Suppressor macrophage (primary cell): ENCODE data around the gene KCND2.
A peak's percentile ranks its signal among the peaks of the same experiment; 100 is the strongest.
"Not testable (repeated sequence)": the region's sequence is repeated elsewhere in the genome, so short reads cannot be mapped to it uniquely, and the experiment has no call there.

Source experiments
- DNase-seq, 4 experiments: peaks; one replicate each; pipeline ENCODE4 v3.0.0-alpha.2; 2020 to 2022

Gene KCND2

GRCh38 chr7:120502132-120502531, 229.2 kb downstream of the KCND2 start:
- no peak for DNase-seq

- DNase-seq = no peak
These were observed 229.8 kb downstream of the KCND2 start for GRCh38 chr7:120502825-120503224.

DNA sequence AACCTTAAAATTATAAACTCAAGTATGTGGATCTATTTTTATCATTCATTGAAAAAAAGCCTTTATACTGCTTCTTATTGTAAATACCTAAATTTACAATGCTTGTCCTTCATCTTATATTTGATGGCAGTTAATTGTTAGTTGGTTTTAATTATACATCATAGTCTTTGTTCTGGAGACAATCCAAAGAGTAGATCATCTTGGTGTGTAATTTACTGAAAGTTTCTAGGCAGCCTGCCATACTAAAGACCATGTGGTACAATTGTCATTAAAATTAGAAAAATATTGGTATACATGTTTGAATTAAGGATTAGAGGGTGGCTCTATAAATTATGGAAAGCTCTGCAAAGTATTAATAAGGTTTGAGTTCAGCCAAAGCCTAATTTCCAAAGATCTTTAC, 231.4 kb downstream of the KCND2 start:
- no peak for DNase-seq

GRCh38 chr7:120505770-120506169, 232.8 kb downstream of the KCND2 start:
- no peak for DNase-seq

DNA sequence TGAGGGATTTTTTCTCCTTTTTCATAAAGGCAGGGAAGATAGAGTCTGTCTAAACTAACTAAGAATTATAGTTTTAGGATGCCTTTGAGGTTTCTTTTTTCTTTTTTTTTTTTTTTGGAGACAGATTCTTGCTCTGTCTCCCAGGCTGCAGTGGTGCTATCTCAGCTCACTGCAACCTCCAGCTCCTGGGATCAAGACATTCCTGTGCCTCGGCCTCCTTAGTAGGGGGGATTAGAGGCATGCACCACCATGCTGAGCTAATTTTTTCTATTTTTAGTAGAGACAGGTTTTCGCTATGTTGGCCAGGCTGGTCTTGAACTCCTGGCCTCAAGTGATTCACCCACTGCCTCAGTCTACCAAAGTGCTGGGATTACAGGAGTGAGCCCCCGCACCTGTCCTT, 239.7 kb downstream of the KCND2 start:
- no peak for DNase-seq

DNA sequence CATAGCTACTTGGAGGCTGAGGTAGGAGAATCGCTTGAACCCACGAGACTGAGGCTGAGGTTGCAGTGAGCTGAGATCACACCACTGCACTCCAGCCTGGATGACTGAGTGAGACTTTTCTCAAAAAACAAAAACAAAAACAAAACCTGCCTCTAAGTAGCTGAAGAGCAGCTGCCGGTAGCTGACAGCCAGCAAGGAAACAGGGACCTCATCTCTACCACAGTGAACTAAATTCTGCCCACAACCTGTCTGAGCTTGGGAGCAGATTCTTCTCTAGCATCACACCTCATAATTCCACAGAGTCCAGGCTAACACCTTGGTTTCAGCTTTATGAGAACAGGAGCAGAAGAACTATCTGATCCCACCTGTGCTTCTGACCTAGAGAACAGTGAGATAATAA, 246.2 kb downstream of the KCND2 start:
- DNase-seq = no peak

DNA sequence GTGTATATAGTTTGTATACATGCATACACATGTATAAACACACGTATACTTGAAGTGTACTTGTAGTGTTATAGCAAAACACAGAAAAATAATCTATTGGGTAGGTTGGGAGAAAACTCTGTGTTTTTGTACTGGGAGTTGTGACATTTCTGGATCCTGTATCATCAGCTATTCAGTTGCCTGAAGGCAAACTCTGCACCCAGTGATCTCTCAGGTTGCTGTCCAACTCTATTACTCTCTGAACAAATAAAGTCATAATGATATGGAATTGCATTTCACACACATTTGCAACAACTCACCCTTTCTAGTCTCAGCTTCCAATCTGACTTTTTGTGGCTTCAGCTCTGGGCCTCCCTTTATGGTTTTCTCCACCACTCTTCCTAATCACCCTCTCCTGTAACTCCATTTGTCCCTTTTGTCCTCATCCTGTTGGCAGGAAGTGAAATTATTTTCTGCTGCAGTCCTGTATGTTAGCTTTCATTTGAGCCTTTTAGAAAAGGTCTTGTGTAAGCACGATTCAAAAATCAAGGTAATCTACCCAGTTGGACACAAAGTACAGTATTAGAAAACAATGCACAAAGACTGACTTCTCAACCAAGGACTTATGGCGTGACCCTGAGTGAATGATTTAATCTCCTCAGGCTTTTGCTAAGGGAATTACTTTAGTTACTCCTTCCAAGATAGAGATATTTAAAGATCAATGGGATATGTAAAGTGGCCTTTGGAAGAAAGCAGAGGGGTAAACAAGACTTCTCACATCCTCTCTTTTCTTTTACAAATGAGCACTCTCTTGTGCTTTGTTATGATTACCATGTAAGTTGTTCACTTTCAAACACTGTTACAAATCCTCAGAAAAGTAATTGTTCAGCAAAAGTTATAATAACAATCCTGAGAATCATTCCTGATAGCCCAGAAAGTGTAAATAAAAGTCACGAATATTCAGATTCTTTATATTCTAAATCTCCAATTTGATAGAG, 249.1 kb downstream of the KCND2 start:
- DNase-seq = no peak

- no peak for DNase-seq
These were observed 251.0 kb downstream of the KCND2 start for GRCh38 chr7:120523985-120524384.

GRCh38 chr7:120526902-120527509, 254.0 kb downstream of the KCND2 start:
- no peak for DNase-seq

- no peak for DNase-seq
These were observed 256.8 kb downstream of the KCND2 start for GRCh38 chr7:120529736-120530135.

DNA sequence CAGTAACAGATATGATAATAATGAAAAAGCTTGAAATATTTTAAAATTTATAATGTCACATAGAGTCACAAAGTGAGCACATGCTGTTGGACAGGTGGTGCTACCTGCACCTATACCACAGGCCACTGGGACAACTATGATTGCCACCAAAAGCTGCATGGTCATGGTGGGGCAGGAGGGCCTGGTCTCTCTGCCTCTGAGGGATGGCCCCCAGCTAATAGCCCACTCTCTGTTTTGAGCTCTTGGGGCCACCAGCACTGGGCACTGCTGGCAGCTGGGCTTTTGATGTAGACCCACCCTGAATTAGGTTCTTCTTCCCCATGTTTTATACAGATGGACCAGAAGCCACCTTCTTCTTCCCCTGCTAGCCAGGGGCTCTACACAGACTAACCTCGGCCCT, 265.4 kb downstream of the KCND2 start:
- no peak for DNase-seq

DNA sequence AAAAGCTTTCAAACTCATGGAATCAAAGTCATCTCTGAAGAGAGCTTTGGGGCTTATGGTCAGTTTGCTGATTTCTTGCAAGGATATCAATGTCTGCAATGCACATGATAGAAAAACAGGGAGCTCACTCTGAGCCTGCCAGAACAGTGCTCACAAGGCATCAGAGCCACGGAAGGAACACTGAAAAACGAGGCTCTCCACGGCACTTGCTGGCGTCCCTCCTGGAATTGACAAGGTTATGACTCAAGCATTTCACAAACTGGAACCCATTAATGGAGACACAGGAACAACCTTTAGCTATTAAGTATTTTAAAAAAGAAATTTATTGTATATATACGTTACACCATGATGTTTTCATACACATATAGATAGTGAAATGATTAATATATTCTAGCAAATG, 266.3 kb downstream of the KCND2 start:
- DNase-seq = no peak

DNA sequence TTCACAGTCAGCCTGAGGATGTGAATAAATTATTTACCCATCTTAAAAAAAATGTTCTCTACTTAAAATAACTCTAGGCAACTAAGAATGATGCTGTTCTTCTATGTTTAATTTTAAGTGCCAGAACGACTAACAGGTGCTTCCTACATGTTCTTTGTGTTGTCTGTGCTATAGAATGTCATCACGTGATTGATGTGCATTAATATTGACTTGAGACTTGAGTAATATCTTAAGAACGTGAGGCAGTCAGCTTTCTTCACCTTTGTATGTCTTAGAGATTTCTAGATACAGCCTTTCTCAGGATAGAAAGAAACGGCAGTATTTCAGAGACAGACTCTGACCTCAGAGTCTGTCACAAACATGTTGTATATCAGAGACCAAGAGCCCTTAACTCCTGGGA, 274.6 kb downstream of the KCND2 start:
- DNase-seq = no peak

GRCh38 chr7:120550494-120551048, 277.6 kb downstream of the KCND2 start:
- no peak for DNase-seq

DNA sequence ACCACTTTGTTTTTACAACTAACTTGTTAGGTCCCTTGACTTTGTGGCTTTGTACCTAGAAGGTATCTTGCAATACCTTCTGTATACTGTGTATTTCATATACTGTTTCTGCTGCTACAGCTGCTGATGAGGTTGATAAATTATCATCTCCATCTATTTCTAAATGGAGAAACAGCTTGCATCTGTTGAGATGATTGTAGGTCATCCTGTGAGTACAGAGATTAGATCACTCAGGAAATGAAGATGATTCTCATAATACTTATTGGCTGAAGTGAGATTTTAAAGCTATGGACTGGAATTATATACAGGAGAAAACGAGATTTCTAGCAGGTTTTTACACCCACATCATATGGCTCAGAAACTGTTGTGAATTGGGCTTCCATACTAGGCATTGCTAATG, 280.5 kb downstream of the KCND2 start:
- DNase-seq = no peak

DNA sequence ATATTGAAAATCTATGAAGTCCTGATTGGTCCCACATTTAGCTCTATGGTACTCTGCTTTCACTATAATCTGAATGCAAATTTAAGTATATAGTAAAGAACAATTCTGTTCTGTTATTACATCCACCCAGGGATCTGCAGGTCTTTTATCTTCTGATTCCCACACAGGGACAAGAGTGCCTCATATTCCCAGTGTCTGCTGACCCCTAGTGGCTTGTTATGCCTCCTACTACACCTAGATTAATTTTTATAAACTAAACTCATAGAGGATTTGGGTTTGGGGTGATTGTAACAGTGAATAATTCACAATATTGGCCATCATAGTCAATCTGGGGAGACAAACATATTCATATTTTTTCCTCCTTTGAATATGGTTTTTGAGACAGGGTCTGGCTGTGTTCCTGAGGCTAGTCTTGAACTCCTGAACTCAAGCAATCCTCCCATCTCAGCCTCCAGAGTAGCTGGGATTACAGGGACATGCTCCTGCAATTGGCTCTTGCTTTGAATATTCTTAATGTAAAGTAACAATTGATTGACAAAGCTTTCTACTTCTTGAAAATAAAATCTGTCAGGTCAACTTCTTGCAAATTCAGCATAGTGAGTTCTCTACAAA, 282.1 kb downstream of the KCND2 start:
- peak; percentile 23 to 48 (median 32) for DNase-seq

DNA sequence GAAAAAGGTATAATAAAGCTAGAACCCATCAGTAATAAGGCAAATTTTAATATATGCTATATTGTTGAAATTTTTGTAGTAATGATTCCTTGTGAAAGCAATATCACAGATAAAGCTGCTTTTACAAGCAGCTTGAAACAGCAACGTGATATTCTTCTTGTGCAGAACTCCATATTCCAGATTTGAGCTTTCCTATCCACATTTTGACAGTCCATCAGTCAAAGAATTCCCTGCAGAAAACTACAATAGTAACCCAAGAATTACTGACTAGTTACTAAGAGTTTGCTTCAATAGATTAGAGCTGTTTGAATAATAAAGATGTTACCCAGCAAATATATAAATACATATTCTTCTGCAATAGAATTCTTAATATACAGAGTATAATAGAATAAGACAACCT, 291.2 kb downstream of the KCND2 start:
- no peak for DNase-seq

GRCh38 chr7:120567204-120567603, 294.2 kb downstream of the KCND2 start:
- no peak for DNase-seq

- DNase-seq = not testable (repeated sequence)
These were observed 305.7 kb downstream of the KCND2 start for GRCh38 chr7:120578657-120579056.

DNA sequence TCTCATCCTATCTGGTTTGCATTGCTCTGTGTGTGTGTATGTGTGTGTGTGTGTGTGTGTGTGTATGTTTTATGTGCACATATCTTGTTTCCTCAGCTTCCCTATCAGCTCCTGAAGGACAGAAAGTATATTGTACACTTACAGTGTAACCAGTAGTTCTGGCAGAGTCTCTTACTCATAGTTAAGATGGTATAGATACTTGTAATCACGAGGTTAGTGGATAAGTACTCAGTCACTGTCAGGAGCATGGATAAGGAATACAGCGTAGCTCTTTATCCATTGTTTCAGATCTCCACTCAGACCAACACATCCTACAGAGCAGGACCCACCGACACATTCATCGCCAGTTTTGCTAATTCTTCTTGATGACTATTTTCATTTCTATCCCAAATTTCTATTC, 309.9 kb downstream of the KCND2 start:
- no peak for DNase-seq

DNA sequence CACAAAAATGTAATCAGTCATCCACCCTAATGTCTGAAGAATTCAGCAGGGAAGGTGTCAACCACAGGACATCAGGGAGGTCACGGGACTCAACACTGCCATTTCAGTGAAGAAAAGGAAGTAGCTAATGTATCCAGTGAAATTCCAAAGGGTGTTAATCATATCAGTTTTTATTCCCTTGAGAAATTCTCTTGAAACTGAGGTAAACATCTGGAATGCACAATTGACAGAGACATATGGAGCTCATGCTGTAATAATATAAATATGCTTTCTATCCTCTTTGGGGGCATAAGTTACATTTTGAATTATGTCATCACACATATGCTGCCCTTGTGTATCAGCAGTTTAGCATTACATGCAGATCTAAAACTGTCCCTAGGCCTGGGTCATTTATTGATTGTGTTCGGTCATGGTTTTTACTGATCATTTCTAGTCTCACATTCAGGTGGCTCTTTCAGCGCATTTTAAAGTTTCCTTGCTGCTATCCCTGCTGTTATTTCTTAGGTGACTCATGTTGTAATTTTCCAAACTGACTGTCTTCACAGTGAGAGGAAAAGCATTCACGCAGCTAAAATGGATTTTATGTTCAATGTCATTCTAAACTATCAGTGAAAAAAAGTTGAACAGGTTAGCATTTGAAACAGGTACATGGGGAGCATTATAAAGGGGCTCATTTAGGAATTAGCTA, 311.1 kb downstream of the KCND2 start:
- no peak for DNase-seq

DNA sequence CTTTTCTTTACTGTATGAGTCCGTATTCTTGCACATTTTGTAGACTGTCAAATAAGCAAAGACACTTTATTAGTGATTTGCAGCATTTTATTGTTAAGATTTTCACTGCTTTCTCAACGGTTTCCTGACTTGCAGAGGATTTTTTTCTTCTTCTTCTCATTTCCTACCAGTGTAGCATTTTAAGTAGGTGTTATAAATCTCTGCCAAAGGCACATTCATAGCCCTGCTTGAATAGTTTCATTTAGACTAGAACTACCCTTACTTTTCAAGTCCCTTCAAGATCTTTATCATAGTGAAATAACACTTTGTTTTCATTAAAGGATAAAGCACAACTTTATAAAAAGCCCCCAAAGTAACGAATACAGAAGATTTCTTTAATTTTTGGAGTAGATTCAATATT, 313.6 kb downstream of the KCND2 start:
- DNase-seq = no peak

DNA sequence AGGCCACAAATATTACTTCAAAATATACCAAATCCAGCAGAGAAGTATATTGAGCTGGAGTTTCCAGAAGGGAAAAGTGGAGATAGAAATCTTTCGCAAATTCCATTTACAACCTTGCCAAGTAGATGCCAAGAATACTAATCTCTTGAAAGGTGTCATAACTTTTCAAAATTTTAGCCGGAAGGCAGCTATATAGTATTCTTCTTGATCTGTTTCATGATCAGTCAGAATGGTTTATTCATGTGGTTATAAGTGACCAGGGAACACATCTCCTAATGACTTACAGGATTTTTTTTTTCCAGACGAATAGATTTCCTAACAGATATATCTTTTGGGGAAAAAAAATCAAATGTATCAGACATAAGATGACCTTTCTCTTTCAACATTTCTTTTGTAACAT, 314.3 kb downstream of the KCND2 start:
- DNase-seq = no peak
